Hepatocyte (in vitro differentiated cells): Measurements from ENCODE around the gene ATG16L1.

Source experiments
- EZH2phosphoT487 ChIP-seq: fragments of 200-600 bp; sonication (generic); IDR thresholded peaks from one replicate; pipeline ENCODE4 v1.6.1; 2018; ENCODE audit warnings: antibody characterized with exemption, mild to moderate bottlenecking, low read depth, moderate library complexity; ENCODE audit not compliant: unreplicated experiment, severe bottlenecking
- TF ChIP-seq, protein P1 (sequence below): fragments of 200-600 bp; sonication (generic); IDR thresholded peaks from 2 replicates; pipeline ENCODE4 v1.5.1; 2016; ENCODE audit warnings: antibody characterized with exemption, mild to moderate bottlenecking; ENCODE audit not compliant: poor library complexity

DNA sequence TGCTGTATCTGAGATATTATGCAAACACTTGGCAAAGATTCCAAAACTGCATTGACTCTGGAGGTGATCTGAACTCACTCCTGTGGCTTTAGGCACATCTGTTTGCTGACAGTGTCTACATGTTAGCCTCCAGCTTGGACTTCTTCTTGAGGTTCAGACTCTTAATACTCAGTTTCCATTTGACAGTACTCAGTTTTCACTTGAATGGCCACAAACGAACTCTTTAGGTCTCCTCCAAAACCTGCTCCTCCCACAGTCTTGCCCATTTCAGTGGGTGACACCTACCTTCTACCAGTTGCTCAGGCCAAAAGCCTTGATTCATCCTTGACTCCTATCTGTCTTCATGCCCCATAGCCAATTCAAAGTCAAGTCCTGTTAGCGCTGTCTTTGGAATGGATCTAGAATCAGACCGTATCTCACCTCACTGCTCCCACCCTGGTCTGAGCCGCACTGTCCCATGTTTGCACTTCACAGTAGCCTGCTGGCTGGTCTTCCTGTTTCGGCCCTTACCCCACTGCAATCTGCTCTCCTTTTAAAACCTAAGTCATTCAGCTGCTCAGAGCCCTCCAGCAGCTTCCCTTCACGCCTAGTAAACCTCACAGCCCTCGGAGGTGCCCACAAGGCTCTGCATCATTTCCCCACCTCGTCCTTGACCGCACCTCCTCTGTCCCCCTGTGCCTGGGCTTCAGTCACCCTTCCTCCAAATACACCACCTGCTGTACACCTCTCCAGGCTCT lies 10.5 kb downstream of the ATG16L1 start:
- no peak for TF ChIP-seq EZH2phosphoT487
- TF ChIP-seq, protein P1, sequence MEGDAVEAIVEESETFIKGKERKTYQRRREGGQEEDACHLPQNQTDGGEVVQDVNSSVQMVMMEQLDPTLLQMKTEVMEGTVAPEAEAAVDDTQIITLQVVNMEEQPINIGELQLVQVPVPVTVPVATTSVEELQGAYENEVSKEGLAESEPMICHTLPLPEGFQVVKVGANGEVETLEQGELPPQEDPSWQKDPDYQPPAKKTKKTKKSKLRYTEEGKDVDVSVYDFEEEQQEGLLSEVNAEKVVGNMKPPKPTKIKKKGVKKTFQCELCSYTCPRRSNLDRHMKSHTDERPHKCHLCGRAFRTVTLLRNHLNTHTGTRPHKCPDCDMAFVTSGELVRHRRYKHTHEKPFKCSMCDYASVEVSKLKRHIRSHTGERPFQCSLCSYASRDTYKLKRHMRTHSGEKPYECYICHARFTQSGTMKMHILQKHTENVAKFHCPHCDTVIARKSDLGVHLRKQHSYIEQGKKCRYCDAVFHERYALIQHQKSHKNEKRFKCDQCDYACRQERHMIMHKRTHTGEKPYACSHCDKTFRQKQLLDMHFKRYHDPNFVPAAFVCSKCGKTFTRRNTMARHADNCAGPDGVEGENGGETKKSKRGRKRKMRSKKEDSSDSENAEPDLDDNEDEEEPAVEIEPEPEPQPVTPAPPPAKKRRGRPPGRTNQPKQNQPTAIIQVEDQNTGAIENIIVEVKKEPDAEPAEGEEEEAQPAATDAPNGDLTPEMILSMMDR: no peak
